ENCODE measurements around the gene IRS4.
A peak's percentile ranks its signal among the peaks of the same experiment; 100 is the strongest.

DNA sequence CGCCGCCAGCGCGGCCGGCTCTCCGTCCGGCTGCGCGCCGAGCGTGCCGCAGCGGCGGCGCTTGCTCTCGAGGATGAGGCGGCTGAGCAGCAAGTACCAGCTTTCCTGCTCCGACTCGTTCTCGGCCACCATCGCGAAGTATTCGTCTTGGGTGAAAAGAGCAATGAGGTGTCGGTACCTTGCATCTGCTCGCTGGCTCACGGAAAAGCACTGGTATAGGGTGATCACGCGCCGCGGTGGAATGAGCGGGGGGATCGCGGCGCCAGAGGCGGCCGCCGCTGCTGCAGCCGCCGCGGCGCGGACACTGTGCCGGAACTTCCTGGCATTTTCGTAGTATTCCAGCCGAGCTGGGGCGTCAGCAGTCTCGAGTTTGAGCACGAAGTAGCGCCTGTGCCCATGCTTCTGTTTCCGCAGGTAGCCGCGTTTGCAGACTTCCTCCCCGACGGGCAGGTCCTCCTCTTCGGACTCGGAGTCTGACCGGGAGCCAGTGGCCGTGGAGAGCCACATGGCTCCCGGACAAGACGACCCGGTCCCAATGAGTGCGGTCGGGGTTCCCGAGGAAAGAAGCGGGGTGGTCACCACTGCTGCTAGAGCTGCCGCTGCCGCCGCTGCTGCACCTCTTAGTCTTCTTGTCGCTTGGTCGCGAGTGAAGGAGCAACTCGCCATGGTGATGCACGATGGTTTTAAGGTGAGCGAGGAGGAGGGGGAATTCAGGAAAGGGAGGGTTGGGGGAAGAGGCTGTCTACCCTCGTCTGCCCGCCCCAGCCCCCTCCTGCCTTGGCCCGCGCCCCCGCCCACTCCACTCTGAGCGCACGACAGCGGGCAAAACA lies 469 bp downstream of the IRS4 start:
- TF ChIP-seq EZH2 (IDR thresholded peaks at IDR 0.05) (peak; percentile 59), POLR2AphosphoS5 (IDR thresholded peaks at IDR 0.05; ENCODE audit: borderline replicate concordance, low read depth, low read length) (no peak), FOXP2 (optimal IDR thresholded peaks at IDR 0.05; ENCODE audit: control extremely low read depth, extremely low read length, insufficient read depth) (no peak)
